ENCODE measurements around the gene ZNF268.
"Not testable (repeated sequence)": the region's sequence is repeated elsewhere in the genome, so short reads cannot be mapped to it uniquely, and the experiment has no call there.

Gene ZNF268

GRCh38 chr12:133226690-133227089, 45.4 kb downstream of the ZNF268 start:
- 77 to 83% methylated on average over 7 of the region's 8 CpGs for WGBS, 2 experiments (ENCODE audit: insufficient coverage in 2 of 2)
- Histone ChIP-seq H3K27ac (ENCODE audit: low read depth, low read length, severe bottlenecking) (no peak overlapping the region), H3K4me1 (ENCODE audit: control insufficient read depth, insufficient read depth, low read length, poor library complexity, severe bottlenecking) (no peaks in the 10 kb centered on the region), H3K4me3 (ENCODE audit: extremely low read depth, insufficient read depth, low read length, poor library complexity, severe bottlenecking) (no peak overlapping the region), H3K9me3 (ENCODE audit: control insufficient read depth, low read length) (peaks cover 84% of the 10 kb centered on the region), H3K36me3 (ENCODE audit: control insufficient read depth, insufficient read depth, low read length) (no peaks in the 10 kb centered on the region)

- H3K27ac ChIP-seq (ENCODE audit: low read depth, low read length, severe bottlenecking) = no peak overlapping the region
- 59 to 61% methylated on average over 6 to 7 of the region's 7 CpGs for WGBS, 2 experiments (ENCODE audit: insufficient coverage in 2 of 2)
- no peaks in the 10 kb centered on the region for H3K36me3 ChIP-seq (ENCODE audit: control insufficient read depth, insufficient read depth, low read length)
- H3K4me1 ChIP-seq (ENCODE audit: control insufficient read depth, insufficient read depth, low read length, poor library complexity, severe bottlenecking) = no peaks in the 10 kb centered on the region
- H3K9me3 ChIP-seq (ENCODE audit: control insufficient read depth, low read length) = peaks cover 86% of the 10 kb centered on the region
- H3K4me3 ChIP-seq (ENCODE audit: extremely low read depth, insufficient read depth, low read length, poor library complexity, severe bottlenecking) = no peak overlapping the region
Observed at GRCh38 chr12:133227281-133227852, 46.1 kb downstream of the ZNF268 start.

- no peak overlapping the region for H3K27ac ChIP-seq (ENCODE audit: low read depth, low read length, severe bottlenecking)
- no peak overlapping the region for H3K4me3 ChIP-seq (ENCODE audit: extremely low read depth, insufficient read depth, low read length, poor library complexity, severe bottlenecking)
- 68 to 71% methylated on average over 3 of the region's 3 CpGs for WGBS, 2 experiments (ENCODE audit: insufficient coverage in 2 of 2)
- peaks cover 88% of the 10 kb centered on the region for H3K9me3 ChIP-seq (ENCODE audit: control insufficient read depth, low read length)
- H3K4me1 ChIP-seq (ENCODE audit: control insufficient read depth, insufficient read depth, low read length, poor library complexity, severe bottlenecking) = no peaks in the 10 kb centered on the region
- no peaks in the 10 kb centered on the region for H3K36me3 ChIP-seq (ENCODE audit: control insufficient read depth, insufficient read depth, low read length)
Observed at GRCh38 chr12:133231001-133231400, 49.7 kb downstream of the ZNF268 start.

- H3K9me3 ChIP-seq (ENCODE audit: control insufficient read depth, low read length) = peaks cover 79% of the 10 kb centered on the region
- WGBS, 2 experiments (ENCODE audit: insufficient coverage in 2 of 2) = 68 to 82% methylated on average over 6 of the region's 6 CpGs
- H3K27ac ChIP-seq (ENCODE audit: low read depth, low read length, severe bottlenecking) = no peak overlapping the region
- H3K4me1 ChIP-seq (ENCODE audit: control insufficient read depth, insufficient read depth, low read length, poor library complexity, severe bottlenecking) = no peaks in the 10 kb centered on the region
- H3K4me3 ChIP-seq (ENCODE audit: extremely low read depth, insufficient read depth, low read length, poor library complexity, severe bottlenecking) = no peak overlapping the region
- no peaks in the 10 kb centered on the region for H3K36me3 ChIP-seq (ENCODE audit: control insufficient read depth, insufficient read depth, low read length)
Observed at GRCh38 chr12:133233006-133233405, 51.7 kb downstream of the ZNF268 start.

- no peaks in the 10 kb centered on the region for H3K36me3 ChIP-seq (ENCODE audit: control insufficient read depth, insufficient read depth, low read length)
- no peaks in the 10 kb centered on the region for H3K4me1 ChIP-seq (ENCODE audit: control insufficient read depth, insufficient read depth, low read length, poor library complexity, severe bottlenecking)
- WGBS, 2 experiments (ENCODE audit: insufficient coverage in 2 of 2) = 79 to 80% methylated on average over 17 of the region's 18 CpGs
- H3K4me3 ChIP-seq (ENCODE audit: extremely low read depth, insufficient read depth, low read length, poor library complexity, severe bottlenecking) = no peak overlapping the region
- no peak overlapping the region for H3K27ac ChIP-seq (ENCODE audit: low read depth, low read length, severe bottlenecking)
- H3K9me3 ChIP-seq (ENCODE audit: control insufficient read depth, low read length) = peaks cover 70% of the 10 kb centered on the region
Observed at GRCh38 chr12:133233993-133234564, 52.8 kb downstream of the ZNF268 start.

- WGBS, 2 experiments (ENCODE audit: insufficient coverage in 2 of 2) = 88 to 89% methylated on average over 17 of the region's 20 CpGs
- no peaks in the 10 kb centered on the region for H3K36me3 ChIP-seq (ENCODE audit: control insufficient read depth, insufficient read depth, low read length)
- H3K4me3 ChIP-seq (ENCODE audit: extremely low read depth, insufficient read depth, low read length, poor library complexity, severe bottlenecking) = no peak overlapping the region
- no peak overlapping the region for H3K27ac ChIP-seq (ENCODE audit: low read depth, low read length, severe bottlenecking)
- no peaks in the 10 kb centered on the region for H3K4me1 ChIP-seq (ENCODE audit: control insufficient read depth, insufficient read depth, low read length, poor library complexity, severe bottlenecking)
- H3K9me3 ChIP-seq (ENCODE audit: control insufficient read depth, low read length) = peaks cover 71% of the 10 kb centered on the region
Observed at GRCh38 chr12:133234971-133235370, 53.7 kb downstream of the ZNF268 start.

GRCh38 chr12:133235401-133236112, 54.3 kb downstream of the ZNF268 start, which contains the start of gene ANHX:
TSS of gene ANHX (minus strand) at chr12:133235877. CDS start at chr12:133234356, 1,521 bp downstream.
- 86 to 89% methylated on average over 36 to 40 of the region's 61 CpGs for WGBS, 2 experiments (ENCODE audit: insufficient coverage in 2 of 2)
- Histone ChIP-seq H3K9me3 (ENCODE audit: control insufficient read depth, low read length) (peaks cover 71% of the 10 kb centered on the region), H3K36me3 (ENCODE audit: control insufficient read depth, insufficient read depth, low read length) (no peaks in the 10 kb centered on the region), H3K27ac (ENCODE audit: low read depth, low read length, severe bottlenecking) (no peak within 1 kb of the TSS), H3K4me1 (ENCODE audit: control insufficient read depth, insufficient read depth, low read length, poor library complexity, severe bottlenecking) (no peaks in the 10 kb centered on the region), H3K4me3 (ENCODE audit: extremely low read depth, insufficient read depth, low read length, poor library complexity, severe bottlenecking) (no peak within 1 kb of the TSS)

GRCh38 chr12:133236144-133236543, 54.8 kb downstream of the ZNF268 start:
- H3K4me1 ChIP-seq (ENCODE audit: control insufficient read depth, insufficient read depth, low read length, poor library complexity, severe bottlenecking) = no peaks in the 10 kb centered on the region
- H3K27ac ChIP-seq (ENCODE audit: low read depth, low read length, severe bottlenecking) = no peak overlapping the region
- H3K36me3 ChIP-seq (ENCODE audit: control insufficient read depth, insufficient read depth, low read length) = no peaks in the 10 kb centered on the region
- WGBS, 2 experiments (ENCODE audit: insufficient coverage in 2 of 2) = 94 to 95% methylated on average over 42 to 44 of the region's 44 CpGs
- H3K4me3 ChIP-seq (ENCODE audit: extremely low read depth, insufficient read depth, low read length, poor library complexity, severe bottlenecking) = no peak overlapping the region
- H3K9me3 ChIP-seq (ENCODE audit: control insufficient read depth, low read length) = peaks cover 70% of the 10 kb centered on the region

- H3K9me3 ChIP-seq (ENCODE audit: control insufficient read depth, low read length) = peaks cover 70% of the 10 kb centered on the region
- no peak overlapping the region for H3K27ac ChIP-seq (ENCODE audit: low read depth, low read length, severe bottlenecking)
- H3K36me3 ChIP-seq (ENCODE audit: control insufficient read depth, insufficient read depth, low read length) = no peaks in the 10 kb centered on the region
- no peak overlapping the region for H3K4me3 ChIP-seq (ENCODE audit: extremely low read depth, insufficient read depth, low read length, poor library complexity, severe bottlenecking)
- WGBS, 2 experiments (ENCODE audit: insufficient coverage in 2 of 2) = 87 to 90% methylated on average over 10 to 12 of the region's 12 CpGs
- no peaks in the 10 kb centered on the region for H3K4me1 ChIP-seq (ENCODE audit: control insufficient read depth, insufficient read depth, low read length, poor library complexity, severe bottlenecking)
Observed at GRCh38 chr12:133236556-133236955, 55.3 kb downstream of the ZNF268 start.

- WGBS, 2 experiments (ENCODE audit: insufficient coverage in 2 of 2) = no CpG with 5 or more reads among the region's 6 CpGs
- Histone ChIP-seq H3K4me1 (ENCODE audit: control insufficient read depth, insufficient read depth, low read length, poor library complexity, severe bottlenecking) (no peaks in the 10 kb centered on the region), H3K9me3 (ENCODE audit: control insufficient read depth, low read length) (no peaks in the 10 kb centered on the region), H3K36me3 (ENCODE audit: control insufficient read depth, insufficient read depth, low read length) (no peaks in the 10 kb centered on the region), H3K4me3 (ENCODE audit: extremely low read depth, insufficient read depth, low read length, poor library complexity, severe bottlenecking) (no peak overlapping the region), H3K27ac (ENCODE audit: low read depth, low read length, severe bottlenecking) (no peak overlapping the region)
Observed at GRCh38 chr12:133251732-133252131, 70.4 kb downstream of the ZNF268 start.

GRCh38 chr12:133255833-133256232, 74.5 kb downstream of the ZNF268 start:
- not testable (repeated sequence) for H3K4me3 ChIP-seq (ENCODE audit: extremely low read depth, insufficient read depth, low read length, poor library complexity, severe bottlenecking); H3K36me3 ChIP-seq (ENCODE audit: control insufficient read depth, insufficient read depth, low read length); H3K27ac ChIP-seq (ENCODE audit: low read depth, low read length, severe bottlenecking); H3K4me1 ChIP-seq (ENCODE audit: control insufficient read depth, insufficient read depth, low read length, poor library complexity, severe bottlenecking)
- 0 to 11% methylated on average over 1 of the region's 1 CpG for WGBS, 2 experiments (ENCODE audit: insufficient coverage in 2 of 2)
- peaks cover 12% of the 10 kb centered on the region for H3K9me3 ChIP-seq (ENCODE audit: control insufficient read depth, low read length)
